GM19438 (cell line): ENCODE measurements around the gene UBXN2A.
"Not testable (repeated sequence)": the region's sequence is repeated elsewhere in the genome, so short reads cannot be mapped to it uniquely, and the experiment has no call there.

Experiments used
- ATAC-seq: cut with Tn5 transposase; IDR thresholded peaks from one replicate; pipeline ENCODE4 v1.9.1; 2021; ENCODE audit warnings: low read depth; ENCODE audit not compliant: unreplicated experiment

The UBXN2A gene

GRCh38 chr2:24011250-24012104, 71.2 kb downstream of the UBXN2A start:
- no peak for ATAC-seq

- ATAC-seq = no peak
Measured at GRCh38 chr2:24012521-24013188, 72.4 kb downstream of the UBXN2A start.

- ATAC-seq = not testable (repeated sequence)
Measured at GRCh38 chr2:24014902-24015301, 74.6 kb downstream of the UBXN2A start.

- ATAC-seq = no peak
Measured at GRCh38 chr2:24015562-24016375, 75.5 kb downstream of the UBXN2A start.

- ATAC-seq = no peak
Measured at GRCh38 chr2:24016376-24016761, 76.1 kb downstream of the UBXN2A start.

GRCh38 chr2:24016853-24017703, 76.8 kb downstream of the UBXN2A start:
- ATAC-seq = no peak

- no peak for ATAC-seq
Measured at GRCh38 chr2:24017711-24018110, 77.4 kb downstream of the UBXN2A start.

- no peak for ATAC-seq
Measured at GRCh38 chr2:24018241-24018640, 78.0 kb downstream of the UBXN2A start.

GRCh38 chr2:24019729-24020128, 79.5 kb downstream of the UBXN2A start:
- ATAC-seq = no peak

GRCh38 chr2:24020244-24020643, 80.0 kb downstream of the UBXN2A start:
- ATAC-seq = no peak

- ATAC-seq = no peak
Measured at GRCh38 chr2:24021122-24021998, 81.1 kb downstream of the UBXN2A start.

GRCh38 chr2:24022324-24022974, 82.2 kb downstream of the UBXN2A start:
- no peak for ATAC-seq

GRCh38 chr2:24022975-24023575, 82.8 kb downstream of the UBXN2A start:
- ATAC-seq = no peak

GRCh38 chr2:24024018-24024417, 83.8 kb downstream of the UBXN2A start:
- no peak for ATAC-seq

- ATAC-seq = no peak
Measured at GRCh38 chr2:24024996-24025663, 84.9 kb downstream of the UBXN2A start.

GRCh38 chr2:24026233-24026632, 86.0 kb downstream of the UBXN2A start:
- ATAC-seq = no peak

- ATAC-seq = no peak
Measured at GRCh38 chr2:24038786-24039499, 98.7 kb downstream of the UBXN2A start.
